HS-5 (cell line): ENCODE measurements around the gene CTDSP2.
"Not testable (repeated sequence)": the region's sequence is repeated elsewhere in the genome, so short reads cannot be mapped to it uniquely, and the experiment has no call there.

Source experiments
- DNase-seq: peaks from one replicate; pipeline ENCODE4 v3.0.0-alpha.2; 2012; ENCODE audit warnings: low read depth

CTDSP2 gene

DNA sequence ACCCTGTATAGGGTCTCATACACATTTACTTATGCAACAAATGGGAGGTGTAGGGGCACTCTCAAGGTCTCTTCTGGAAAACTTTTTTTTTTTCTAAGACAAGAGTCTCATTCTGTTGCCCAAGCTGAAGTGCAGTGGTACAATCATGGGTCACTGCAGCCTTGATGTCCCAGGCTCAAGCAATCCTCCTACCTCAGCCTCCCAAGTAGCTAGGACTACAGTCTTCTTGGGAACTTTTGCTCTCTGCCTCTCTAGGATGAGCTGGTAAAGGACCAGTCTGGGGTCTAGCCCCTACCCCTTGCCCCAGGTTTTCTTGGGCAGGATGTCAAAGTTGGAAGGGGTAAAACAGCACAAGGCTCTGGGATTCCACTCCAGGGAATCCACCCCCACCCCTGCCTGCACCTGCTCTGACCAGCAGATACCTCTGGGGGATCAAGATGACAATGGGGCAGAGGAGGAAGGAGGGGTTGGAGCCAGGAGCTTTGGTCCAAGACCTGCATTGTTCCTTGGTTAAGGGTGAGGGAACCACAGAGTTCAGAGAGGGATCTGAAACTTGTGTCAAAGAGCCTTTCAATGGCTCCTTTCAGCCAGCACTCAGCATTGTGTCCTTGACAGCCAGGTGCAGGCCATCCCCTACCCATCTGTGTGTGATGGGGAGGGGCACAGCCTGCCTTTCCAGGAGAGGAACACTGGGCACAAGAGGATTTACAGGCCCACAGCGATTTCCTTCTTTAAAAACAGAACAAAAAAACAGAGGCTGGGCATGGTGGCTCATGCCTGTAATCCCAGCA, 12.2 kb downstream of the CTDSP2 start:
- DNase-seq, result no peak

DNA sequence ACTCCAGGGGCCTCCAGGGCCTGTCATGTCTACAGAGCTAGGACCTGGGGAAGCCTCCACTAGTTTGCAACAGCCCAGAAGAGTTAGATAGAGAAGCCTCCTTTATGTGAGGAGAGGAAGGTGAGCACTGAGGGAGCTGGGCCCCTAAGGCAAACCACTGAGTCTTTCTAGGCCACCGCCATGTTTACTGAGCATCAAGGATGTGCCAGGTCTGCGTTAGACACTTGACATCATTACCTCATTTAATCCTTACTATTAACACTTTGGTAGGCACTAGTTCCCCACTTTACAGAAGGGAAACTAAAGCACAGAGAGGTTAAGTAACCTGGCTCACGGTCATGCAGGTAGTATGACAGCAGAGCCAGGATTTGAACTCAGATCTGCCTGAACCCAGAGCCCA, 12.9 kb downstream of the CTDSP2 start:
- no peak for DNase-seq

DNA sequence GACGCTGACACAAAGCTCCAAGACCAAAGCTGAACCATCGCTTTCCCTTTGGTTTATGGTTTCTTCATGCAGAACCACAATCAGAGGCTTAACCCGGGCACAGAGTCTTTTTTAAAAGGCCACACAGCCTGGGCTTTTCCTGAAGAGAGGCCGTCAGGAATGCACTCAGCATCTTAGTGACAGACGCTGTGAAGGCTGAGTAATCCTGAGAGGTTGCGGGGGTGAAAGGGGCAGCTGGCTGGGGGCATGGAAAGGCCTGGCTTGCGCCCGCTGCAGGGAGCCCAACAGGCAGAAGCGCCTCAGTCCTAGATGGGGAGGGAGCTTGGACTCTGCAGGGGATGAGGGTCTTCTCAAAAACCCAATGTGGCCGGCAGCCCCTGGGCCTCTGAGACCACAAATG, 13.6 kb downstream of the CTDSP2 start:
- DNase-seq, result no peak

DNA sequence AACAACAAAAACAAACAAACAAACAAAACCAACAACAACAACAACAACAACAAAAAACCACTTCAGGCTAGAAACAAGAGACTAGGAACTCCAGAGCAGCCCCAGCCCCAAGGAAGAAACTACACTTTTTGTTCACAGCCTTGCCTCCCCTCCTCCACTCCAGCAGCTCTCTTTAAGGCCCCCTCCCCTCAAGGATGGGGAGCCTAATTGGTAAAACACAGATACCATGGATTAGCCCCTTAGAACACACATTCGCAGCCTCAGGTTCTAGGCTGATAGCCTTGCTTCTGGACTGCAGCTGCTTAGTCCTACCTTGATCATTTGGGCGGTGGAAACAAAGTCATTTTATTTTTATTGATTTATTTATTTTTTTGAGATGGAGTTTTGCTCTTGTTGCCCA, 16.1 kb downstream of the CTDSP2 start:
- DNase-seq, result no peak

DNA sequence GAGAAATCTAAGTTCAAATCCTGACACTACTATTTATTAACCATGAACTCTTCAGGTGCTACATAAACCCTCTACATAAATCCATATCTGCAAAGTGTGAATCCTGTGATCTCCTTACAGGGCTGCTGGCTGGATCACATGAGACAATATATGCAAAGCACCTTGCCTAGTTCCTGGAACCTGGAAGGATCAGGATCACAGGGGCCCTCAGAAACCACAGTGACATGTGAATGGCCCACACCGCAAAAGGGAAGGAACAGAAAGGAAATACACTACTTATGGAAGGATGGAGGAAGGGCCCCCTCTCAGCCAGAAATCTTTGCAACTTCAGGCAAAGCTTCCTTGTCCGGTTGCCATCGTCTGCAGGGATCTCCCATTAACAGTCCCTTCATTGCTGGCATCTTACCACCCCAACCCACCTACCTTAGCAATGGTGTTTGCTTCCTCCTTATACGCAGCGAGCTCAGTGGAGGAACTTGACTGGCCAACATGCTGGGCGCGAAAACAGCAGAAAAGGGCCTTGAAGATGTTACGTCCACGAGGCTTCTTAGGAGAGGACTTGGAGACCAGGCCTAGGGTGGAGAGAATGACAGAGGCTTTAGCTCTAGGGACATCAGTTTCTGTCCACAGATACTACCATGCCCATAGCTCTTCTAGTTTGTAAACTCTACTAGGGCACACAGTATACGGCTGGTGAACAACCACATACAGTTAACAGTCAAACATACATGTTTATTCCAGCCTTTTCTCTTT, 17.3 kb downstream of the CTDSP2 start:
- DNase-seq, result no peak

DNA sequence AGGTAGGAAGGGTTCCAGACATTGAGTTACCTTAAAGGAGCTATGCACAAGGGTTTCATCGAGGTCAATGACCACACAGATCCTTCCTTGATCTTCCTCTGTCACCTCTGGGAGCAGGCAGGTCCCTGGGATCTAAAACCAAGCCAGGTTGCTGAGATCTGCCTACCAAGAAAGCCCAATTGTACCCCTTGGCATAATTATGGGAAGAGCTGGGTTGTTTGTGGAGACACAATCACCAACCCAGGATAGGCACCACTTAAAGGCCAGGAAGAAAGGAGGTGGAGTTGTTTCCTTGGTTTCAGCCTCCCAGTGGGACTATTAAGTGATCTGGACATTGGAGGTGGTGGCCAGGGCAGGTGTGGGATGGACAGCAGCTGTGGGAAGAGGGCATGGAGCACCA, 19.6 kb downstream of the CTDSP2 start:
- DNase-seq, result no peak

DNA sequence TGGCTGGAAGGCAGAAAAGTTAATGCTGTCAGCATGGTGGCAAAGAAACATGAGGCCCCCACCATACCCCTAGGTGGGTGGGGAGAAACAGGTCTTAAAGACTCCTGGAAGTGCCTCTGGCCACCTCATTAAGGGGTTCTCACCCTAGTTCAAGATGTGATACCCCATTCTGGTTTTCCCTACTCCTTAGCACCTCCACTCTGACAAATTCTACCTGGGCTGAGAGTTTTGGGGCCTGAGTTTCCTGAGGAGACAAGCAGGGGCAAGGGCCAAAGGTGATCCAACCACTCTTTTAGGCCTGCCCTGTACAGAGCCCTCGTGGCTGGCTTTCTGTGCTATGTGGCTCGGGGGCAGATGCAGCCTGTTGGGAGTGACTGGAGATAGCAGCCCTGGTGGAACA, 20.1 kb downstream of the CTDSP2 start:
- no peak for DNase-seq

DNA sequence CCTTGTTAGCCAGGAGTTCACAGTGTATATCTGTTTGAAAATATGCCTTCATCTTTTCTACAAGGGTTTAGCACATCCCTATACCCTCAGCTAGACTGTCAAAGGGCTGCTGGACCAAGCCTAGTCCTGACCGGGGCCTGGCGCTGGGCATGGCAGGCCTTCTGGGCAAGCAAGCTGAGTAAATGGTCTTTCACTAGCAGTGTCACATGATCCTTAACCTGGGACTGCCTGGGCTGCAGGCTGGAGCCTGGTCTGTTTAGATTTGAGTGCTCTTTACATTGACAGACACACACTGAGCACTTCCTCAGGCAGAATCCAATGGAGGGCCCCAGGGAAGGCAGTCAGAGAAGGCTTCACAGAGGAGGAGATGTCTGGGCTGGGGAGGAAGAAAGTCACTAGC, 21.1 kb downstream of the CTDSP2 start:
- no peak for DNase-seq

DNA sequence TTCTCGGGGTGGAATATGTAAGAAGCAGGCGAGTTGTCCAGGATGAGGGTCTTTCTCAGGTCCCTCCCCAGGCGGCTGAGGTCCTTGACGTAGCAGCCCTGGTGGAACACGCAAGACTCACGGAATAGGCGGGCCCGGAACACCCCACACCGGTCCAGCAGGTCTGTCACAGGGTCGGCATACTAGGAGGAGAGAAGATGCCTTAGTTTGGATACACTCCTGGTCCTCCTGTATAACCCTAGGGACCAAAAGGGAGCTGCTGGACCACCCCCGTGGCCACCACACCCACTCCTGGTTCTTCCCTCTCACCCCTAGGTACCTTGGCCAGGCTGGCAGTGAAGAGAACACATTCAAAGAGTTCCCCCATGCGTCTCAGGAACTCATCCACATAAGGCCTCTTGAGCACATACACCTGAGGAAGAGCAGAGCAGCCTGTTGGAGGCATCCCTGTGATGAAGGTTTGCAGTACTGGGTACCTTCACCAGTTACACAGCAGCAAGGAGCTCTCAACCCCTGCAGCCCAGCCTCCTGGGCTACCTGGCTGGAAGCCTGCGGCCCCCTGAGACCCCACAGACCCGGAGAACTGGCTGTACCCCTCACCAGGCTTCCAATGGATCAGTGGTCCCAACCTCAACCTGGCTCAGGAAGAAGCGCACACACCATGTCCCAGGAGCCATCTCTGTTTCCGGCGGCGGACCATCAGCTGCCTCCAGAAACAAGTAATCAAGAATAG, 22.5 kb downstream of the CTDSP2 start:
- DNase-seq, result no peak

DNA sequence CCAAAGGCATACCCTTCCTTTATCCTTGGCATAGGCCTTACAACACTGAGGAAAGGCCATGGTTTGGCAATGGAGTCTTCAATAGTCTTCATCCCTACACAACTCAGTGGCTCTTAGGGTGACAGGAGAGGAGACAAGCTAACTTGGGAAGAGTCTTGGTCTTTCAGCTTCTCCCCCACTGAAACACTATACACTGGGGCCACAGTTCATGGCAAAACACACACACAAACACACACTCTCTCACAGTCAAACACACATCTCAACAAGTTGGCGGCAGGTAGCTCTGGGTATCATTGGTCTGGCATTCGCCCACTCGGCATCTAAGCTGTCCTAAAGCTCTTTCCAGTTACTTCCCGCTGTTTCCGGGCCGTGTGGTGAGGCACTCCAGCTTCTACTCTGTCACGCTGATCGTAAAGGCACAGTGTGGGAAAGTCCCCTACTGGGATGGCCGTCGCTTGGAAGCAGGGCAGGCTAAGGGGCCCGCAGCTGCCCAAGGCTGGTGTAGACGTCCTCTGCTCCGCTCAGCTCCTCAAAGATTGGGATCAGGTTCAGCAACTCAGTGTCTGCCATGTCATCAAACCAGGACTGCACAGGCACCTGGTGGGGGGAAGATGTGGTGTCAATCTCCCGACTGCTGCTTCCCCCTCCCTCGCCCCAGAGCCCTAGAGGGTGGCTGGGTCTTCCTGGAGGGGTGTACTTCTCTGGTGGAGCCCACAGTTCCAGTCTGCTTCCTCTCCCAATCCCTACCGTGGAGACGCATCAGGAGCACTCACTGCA, 23.2 kb downstream of the CTDSP2 start:
- DNase-seq, result no peak

DNA sequence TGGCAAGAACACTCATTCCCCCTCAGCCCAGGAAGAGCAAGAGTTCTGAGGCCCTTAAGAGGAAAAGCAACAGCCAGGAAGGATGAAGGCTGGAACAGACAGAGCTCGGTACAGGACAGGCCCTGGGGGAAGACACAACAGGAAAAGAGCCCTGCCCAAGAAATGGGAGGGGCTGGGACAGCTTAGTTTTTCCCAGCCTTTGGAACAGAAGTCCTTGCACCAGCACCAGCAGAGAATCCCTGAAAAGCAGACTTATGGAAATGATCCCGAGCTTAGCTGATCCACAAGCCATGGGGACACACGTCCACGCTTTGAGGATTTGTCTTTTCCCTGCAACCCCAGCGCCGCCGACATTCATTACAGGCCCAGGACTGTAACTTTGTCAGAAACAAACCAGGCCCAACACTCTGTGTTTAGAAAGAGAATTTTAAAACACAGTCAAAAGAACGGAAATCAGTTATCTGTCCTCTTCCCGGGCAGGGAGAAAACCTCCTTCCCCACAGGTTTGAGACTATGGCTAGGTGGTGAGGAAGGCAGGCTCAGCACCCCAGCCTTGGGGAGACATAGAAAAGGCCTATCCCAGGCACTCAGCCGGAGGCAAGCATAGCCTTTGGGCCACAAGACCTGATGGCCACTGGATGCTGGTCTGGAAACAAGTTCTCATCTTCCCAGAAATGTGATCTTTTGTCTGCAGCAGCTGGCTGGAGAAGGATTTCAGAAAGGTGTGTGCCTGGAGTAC, 24.0 kb downstream of the CTDSP2 start:
- DNase-seq, result no peak

DNA sequence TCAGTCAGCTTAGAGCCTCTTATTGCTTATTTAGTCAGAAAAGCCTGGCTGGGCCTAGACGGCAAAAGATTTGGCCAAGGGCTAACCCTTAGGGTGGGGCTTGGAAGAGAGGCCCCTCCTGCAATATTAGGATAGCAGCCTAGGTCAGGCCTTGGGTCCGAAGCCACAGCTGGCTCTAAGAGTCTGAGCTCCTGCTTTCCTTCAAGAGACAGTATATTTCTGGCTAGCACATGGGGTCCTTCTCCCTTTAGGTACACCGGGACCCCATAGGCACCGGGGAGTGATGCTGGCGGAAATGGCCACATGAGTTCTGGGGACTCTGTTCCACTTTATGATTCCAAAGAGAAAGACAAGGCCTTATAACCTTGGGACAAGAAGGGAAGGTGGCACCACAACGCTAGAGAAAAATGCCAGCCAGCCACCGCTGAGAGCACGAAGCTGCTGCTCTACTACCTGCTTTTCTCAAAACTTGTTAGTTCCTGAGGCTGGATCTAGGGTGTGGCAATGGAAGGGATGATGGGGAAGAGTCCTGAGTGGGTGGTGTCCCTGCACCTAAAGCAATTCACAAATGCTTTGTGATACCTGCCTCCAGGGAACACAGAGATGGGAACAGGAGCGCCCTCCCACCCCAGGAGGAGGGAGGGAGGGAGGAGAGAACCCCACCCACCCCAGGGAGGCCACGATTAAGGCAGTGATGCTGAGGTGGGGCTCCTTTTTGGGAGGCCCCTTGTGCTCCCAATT, 24.9 kb downstream of the CTDSP2 start:
- DNase-seq, result no peak

DNA sequence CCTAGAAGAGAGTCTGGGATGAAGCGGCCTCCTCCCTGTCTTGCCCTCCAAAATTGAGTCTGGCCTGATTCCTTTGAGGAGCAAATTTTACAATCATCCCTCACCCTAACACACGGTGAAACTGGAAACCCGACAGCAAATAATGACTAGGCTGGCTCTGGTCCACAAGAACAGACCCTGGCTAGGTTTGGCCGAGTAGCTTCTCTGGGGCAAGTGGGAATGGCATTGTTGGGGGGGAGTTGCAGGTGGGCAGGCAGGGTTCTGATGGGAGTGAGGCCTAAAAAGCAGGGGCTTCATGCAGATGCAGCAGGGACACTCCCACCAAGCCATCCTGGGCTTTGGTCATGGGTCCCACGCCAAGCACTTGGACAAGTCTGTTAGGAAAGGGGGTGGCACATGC, 25.5 kb downstream of the CTDSP2 start:
- DNase-seq, result not testable (repeated sequence)

DNA sequence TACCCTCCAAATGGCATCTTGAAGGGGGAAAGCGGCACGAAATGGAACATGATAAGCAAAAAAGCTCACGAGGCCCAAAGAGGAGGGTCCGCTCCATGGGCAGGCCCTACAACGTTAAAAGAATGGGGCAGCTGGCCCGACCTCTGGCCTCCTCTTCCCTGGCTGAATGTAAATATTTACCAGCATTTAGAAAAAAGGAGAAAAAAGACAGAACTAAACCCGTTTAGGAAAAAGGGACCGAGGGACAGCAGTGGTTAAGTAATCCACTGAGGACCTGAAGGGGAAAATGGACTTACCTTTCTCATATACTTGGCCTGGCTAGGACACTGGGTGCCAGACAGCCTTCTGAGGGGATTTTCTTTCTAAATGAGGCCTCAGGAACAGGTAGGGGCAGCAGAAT, 26.4 kb downstream of the CTDSP2 start:
- DNase-seq, result not testable (repeated sequence)

DNA sequence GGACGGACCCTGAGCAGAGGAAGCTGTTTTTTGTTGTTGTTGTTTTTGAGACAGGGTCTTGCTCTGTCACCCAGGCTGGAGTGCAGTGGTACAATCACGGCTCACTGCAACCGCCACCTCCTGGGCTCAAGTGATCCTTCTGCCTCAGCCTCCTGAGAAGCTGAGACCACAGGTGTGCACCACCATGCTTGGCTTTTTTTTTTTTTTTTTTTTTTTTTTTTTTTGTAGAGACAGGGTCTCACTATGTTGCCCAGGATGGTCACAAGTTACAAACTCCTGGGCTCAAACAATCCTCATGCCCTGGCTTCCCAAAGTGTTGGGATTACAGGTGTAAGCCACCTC, 28.6 kb downstream of the CTDSP2 start:
- DNase-seq, result not testable (repeated sequence)

DNA sequence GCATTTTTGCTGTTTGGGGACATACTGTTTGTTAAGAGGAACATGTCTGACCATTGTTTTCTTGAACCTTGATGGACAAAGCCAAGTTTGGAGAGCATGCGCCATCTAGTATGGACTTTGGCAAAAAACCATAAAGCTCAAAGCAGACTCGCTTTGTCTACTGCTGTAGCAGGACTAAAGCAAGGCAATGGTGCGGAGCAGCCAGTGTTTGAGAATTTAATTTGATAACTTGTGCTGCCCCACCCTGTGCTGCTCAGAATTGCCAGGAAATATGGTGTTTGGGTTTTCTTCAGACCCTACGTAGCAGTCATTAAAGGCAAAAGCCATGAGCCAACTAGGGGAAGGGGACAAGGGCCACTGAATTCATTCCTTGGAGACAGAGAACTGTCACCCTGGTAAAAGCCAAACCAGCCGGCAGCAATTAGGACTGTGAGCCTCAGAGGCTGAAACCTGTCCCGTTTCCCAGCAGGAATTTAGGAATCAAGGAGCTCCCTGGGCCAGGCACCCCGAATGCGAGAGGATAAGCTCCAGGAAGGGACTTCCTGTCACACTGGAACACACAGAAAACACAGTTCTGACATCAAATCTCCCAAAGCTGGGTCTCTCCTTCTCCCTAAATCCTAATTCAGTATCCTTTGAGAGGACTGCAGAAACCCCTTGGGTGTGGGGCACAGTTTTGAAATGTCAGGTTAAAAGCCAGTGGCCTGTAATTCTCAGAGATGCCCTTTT, 29.1 kb downstream of the CTDSP2 start:
- DNase-seq, result no peak

DNA sequence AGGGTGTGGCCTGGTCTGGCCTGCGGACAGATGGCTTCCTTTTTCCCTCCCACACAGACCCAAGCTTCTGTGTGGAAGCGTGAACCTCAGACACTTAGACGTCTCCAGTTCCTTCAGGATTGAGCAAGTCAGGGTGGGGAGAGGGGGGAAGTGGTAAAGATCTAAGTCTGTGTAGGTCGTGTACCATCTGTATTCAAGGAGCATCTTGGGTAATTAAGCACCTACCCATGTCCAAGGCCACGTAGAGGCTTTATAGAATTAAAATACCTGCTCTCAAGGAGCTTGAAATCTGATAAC, 29.7 kb downstream of the CTDSP2 start:
- DNase-seq, result no peak

DNA sequence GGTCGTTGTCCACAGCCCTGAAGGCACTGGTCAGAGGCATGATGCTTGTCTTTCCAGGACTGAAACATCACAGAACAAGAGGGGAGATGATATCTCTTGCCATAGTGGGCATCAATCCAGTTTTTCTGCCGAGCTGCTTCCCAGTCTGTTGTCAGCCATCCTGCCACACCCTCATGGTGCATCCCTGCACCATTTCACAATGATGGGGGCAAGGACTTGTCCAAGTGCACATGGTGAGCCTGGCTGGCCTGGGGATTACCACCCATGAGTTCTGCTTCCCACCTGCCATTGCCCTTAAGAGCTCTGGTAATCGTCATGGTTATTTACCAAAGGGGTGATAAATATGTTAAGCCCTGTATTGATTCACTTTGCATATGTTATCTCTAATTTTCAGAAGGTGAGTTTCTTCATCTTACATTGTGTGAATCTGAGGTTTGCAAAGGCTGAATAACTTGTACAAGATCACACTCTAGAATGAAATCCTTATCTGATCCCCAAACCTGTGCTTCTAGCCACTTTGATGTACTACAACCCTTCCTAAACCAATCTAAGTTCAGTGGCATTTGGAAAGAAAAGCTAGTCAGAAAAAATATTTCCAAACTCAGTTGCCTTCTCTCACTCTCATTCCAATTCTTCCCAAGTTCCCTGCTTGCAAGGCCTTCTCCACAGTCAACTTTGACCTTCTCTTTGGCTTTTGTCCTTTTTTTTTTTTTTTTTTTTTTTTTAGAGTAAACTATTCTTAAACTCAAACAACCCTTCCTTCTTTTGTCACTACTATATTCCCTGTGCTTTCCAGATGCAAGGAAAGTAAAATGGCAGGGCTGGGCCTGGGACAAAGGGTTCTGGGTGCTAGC, 30.3 kb downstream of the CTDSP2 start:
- no peak for DNase-seq
